GM12801 (cell line): ENCODE data around the gene SLC9B1.

Experiments
- TF ChIP-seq, protein P1 (sequence below): IDR thresholded peaks from one replicate; pipeline ENCODE4 v1.5.1; 2011; ENCODE audit warnings: control low read depth; ENCODE audit not compliant: insufficient read length; ENCODE audit errors: extremely low read depth

SLC9B1 gene, protein sequence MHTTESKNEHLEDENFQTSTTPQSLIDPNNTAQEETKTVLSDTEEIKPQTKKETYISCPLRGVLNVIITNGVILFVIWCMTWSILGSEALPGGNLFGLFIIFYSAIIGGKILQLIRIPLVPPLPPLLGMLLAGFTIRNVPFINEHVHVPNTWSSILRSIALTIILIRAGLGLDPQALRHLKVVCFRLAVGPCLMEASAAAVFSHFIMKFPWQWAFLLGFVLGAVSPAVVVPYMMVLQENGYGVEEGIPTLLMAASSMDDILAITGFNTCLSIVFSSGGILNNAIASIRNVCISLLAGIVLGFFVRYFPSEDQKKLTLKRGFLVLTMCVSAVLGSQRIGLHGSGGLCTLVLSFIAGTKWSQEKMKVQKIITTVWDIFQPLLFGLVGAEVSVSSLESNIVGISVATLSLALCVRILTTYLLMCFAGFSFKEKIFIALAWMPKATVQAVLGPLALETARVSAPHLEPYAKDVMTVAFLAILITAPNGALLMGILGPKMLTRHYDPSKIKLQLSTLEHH

DNA sequence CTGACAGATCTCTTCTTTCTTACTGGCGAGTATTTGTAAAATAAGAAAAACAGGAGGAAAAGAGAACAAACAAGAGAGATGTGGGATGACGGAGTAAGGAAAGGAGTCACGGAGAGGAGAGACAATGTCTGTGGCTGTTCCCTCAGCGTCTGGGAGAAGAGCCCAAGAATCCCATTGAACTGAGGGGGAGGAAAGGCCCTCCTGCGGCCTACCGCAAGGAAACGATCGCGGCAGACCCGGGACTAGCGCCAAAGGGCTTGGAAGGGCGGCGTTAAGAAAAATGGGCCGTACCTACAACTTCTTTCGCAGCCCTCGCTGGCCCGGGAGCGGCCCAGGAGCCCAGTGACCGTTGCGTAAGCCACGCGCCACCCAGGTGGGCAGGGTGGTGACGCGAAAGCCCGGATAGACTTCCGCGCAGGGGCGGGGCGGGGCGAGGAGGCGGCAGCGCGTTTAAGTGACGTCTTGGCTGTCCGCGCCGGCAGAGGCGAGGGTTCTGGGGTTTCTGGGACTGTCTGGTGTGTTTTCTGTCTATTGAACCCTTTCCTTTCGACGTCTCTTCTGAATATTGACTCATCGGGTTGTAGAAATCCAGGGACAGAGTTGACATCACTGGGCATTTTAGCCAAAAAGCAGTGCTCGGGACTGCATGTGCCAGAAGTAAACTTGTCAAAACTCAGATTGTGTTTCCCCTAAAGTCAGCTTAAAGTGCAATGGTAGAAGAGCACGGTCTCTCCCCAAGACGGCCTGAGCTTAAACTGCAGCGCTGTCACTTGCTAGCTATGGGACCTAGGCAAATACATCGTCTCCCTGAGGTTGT, at the start of gene SLC9B1:
SLC9B1 (minus strand) TSS at position 398 of the 817 bp plus-strand sequence. CDS start 27,994 bp downstream, outside the sequence.
- TF ChIP-seq, protein P1, sequence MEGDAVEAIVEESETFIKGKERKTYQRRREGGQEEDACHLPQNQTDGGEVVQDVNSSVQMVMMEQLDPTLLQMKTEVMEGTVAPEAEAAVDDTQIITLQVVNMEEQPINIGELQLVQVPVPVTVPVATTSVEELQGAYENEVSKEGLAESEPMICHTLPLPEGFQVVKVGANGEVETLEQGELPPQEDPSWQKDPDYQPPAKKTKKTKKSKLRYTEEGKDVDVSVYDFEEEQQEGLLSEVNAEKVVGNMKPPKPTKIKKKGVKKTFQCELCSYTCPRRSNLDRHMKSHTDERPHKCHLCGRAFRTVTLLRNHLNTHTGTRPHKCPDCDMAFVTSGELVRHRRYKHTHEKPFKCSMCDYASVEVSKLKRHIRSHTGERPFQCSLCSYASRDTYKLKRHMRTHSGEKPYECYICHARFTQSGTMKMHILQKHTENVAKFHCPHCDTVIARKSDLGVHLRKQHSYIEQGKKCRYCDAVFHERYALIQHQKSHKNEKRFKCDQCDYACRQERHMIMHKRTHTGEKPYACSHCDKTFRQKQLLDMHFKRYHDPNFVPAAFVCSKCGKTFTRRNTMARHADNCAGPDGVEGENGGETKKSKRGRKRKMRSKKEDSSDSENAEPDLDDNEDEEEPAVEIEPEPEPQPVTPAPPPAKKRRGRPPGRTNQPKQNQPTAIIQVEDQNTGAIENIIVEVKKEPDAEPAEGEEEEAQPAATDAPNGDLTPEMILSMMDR: no peak

DNA sequence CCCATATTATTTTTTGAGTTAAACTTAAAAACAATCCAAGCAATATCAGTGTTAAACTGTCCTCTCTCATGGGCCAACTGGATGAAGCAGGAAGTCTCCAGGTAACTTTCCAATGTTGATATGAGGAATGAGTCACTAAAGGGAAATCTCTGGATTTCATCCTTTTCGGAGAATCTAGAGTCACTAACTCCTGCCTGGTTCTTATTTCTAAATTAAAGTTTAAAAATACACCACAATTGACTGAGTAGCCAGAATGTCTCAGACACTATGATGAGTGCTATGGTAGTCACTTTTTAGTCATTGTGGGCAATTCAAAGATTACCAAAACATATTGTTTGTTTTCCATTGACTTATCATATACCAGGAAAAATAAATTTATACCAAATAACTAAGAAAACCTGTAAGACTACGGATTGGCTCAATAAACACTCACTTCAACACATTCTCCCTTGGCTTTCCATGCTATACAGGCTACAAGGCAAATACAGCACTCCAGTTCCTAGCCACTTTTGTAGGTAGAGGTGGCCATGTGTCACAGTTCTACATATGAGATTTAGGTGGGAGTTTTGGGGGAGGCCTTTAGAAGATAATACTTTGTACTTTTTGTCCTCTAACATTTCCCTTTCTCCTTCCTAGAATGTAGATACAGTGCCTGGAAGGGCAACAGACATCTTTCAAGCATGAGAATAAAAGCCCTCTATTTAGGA, 48.5 kb upstream of the SLC9B1 start:
- TF ChIP-seq, protein P1: no peak

DNA sequence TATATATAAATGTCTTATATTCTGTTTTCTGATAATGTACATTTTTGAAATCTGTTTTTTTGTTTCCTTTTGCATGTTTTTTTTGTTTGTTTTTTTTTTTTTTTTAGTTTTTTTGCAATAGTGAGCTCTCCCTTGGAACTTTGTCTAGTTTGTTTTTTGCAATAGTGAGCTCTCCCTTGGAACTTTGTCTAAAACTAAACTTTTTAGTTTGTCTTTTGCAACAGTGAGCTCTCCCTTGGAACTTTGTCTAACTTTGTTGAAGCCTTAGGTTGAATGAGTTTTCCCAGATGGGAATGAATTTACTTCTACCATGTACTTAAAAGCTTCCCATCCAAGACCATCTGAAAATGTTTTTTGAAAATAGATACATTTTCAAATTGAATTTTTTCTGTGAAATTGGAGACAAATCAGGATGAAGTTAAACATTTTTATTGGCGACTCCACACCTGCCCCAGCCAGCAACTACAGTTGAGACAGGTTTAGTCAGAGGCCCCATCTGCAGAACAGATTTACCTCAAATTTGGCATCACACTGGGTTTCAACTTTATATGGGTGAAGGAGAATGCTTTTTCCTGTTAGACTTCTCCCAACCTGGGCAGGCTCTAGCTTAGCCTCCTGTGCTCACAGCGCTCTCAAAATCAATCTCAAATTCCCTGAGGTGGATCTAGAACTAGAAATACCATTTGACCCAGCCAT, 41.1 kb upstream of the SLC9B1 start:
- TF ChIP-seq, protein P1: no peak

DNA sequence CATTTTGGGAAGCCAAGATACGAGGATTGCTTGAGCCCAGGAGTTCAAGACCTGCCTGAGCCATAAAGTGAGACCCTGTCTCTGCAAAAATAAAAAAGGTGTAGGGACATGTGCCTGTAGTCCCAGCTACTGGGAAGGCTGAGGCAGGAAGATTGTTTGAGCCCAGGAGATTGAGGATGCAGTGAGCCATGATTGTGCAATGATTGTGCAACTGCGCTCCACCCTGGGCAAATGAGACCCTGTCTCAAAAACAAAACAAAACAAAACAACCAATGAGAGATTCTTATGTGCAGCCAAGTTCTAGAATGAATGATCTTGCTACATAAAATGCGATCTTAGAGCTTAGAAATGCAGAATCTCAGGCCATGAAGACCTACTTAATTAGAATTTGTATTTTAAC, 34.5 kb upstream of the SLC9B1 start:
- TF ChIP-seq, protein P1: no peak

DNA sequence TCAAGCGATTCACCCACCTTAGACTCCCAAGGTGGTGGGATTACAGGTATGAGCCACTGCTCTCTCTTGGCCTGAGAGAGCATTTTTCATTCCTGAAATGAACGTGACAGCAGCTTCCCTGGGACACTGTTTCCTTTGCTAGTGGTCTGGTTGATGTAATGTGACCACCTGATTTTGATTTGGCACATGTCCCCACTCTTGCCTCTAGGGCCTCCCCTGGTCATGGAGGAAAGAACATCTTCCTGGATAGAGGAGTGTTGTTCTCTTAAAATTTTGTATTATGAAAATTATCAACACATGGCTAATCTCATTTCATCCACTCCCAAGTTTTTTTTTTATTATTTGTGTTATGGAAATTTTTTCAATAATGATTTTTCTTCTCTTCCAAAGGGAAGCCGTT, 33.3 kb upstream of the SLC9B1 start:
- TF ChIP-seq, protein P1: no peak

DNA sequence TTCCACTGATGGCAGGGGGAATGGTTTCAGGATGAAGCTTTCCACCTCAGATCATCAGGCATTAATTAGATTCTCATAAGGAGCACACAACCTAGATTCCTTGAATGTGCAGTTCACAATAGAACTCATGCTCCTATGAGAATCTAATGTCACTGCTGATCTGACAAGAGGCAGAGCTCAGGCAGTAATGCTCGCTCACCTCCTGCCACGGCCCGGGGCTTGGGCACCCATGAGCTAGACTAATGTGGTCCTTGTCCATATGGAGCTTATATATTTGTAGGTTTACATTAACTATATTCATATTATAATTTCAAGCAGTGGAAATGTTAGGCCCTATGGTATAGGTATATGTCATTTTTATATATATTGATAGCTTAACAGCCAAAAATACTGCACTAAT, 32.6 kb upstream of the SLC9B1 start:
- TF ChIP-seq, protein P1: no peak
